ENCODE measurements around the gene NOL3. TPM values are rescaled to one million over a fixed set of nuclear protein-coding genes. Genes with fewer than 3 reads are reported as not detected.

Gene NOL3
- total and polyA plus RNA-seq, 9 of the 15 experiments (the other 6 are each of a cell fraction or from before 2014, with no cell fraction given): 0.45 to 14.0 (median 5.4) TPM

DNA sequence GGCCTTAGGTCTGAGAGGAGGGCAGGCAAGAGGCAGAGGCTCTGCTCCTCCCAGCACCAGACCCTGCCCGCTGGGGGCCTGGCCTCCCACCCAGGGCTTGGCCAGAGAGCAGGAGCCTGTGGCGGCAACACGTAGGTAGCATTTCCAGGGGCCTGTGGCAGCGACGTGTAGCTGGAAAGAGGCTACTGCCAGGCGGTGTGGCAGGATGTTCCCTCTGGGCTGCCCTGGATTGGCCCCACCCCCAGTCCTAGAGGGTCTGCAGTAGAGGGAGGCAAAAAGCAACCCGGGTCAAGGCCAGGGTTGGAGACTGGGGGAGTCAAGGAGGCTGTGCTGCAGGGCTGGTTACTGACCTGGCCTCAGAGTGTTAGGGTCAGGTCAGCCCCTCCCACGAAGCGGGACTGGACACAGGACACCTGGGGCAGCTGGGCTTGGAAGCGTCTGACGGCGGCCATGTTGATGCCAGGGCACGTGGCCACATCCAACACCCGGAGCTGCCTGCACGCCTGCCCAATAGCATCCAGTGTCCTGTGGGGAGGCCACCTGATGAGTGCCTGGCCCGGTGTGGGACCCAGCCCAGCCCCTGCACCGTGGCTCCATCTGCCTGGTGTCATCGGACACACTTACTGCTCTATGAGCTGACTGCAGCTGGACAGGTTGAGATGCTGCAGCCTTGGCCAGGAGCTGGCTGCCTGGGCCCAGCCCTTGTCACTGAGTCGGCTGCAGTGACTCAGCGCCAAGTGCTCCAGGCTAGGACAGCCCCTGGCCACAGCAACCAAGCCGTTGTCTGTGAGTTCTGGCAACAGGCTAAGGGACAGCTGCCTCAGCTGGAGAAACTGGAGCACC is 37.1 kb downstream of the NOL3 start (continued):
- TF ChIP-seq, protein P1, sequence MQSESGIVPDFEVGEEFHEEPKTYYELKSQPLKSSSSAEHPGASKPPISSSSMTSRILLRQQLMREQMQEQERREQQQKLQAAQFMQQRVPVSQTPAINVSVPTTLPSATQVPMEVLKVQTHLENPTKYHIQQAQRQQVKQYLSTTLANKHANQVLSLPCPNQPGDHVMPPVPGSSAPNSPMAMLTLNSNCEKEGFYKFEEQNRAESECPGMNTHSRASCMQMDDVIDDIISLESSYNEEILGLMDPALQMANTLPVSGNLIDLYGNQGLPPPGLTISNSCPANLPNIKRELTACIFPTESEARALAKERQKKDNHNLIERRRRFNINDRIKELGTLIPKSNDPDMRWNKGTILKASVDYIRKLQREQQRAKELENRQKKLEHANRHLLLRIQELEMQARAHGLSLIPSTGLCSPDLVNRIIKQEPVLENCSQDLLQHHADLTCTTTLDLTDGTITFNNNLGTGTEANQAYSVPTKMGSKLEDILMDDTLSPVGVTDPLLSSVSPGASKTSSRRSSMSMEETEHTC (IDR thresholded peaks at IDR 0.05): no peak
- TF ChIP-seq, protein P2, sequence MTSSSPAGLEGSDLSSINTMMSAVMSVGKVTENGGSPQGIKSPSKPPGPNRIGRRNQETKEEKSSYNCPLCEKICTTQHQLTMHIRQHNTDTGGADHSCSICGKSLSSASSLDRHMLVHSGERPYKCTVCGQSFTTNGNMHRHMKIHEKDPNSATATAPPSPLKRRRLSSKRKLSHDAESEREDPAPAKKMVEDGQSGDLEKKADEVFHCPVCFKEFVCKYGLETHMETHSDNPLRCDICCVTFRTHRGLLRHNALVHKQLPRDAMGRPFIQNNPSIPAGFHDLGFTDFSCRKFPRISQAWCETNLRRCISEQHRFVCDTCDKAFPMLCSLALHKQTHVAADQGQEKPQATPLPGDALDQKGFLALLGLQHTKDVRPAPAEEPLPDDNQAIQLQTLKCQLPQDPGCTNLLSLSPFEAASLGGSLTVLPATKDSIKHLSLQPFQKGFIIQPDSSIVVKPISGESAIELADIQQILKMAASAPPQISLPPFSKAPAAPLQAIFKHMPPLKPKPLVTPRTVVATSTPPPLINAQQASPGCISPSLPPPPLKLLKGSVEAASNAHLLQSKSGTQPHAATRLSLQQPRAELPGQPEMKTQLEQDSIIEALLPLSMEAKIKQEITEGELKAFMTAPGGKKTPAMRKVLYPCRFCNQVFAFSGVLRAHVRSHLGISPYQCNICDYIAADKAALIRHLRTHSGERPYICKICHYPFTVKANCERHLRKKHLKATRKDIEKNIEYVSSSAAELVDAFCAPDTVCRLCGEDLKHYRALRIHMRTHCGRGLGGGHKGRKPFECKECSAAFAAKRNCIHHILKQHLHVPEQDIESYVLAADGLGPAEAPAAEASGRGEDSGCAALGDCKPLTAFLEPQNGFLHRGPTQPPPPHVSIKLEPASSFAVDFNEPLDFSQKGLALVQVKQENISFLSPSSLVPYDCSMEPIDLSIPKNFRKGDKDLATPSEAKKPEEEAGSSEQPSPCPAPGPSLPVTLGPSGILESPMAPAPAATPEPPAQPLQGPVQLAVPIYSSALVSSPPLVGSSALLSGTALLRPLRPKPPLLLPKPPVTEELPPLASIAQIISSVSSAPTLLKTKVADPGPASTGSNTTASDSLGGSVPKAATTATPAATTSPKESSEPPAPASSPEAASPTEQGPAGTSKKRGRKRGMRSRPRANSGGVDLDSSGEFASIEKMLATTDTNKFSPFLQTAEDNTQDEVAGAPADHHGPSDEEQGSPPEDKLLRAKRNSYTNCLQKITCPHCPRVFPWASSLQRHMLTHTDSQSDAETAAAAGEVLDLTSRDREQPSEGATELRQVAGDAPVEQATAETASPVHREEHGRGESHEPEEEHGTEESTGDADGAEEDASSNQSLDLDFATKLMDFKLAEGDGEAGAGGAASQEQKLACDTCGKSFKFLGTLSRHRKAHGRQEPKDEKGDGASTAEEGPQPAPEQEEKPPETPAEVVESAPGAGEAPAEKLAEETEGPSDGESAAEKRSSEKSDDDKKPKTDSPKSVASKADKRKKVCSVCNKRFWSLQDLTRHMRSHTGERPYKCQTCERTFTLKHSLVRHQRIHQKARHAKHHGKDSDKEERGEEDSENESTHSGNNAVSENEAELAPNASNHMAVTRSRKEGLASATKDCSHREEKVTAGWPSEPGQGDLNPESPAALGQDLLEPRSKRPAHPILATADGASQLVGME (CRISPR knock-in tag; IDR thresholded peaks at IDR 0.05): no peak
- TF ChIP-seq, protein P3, sequence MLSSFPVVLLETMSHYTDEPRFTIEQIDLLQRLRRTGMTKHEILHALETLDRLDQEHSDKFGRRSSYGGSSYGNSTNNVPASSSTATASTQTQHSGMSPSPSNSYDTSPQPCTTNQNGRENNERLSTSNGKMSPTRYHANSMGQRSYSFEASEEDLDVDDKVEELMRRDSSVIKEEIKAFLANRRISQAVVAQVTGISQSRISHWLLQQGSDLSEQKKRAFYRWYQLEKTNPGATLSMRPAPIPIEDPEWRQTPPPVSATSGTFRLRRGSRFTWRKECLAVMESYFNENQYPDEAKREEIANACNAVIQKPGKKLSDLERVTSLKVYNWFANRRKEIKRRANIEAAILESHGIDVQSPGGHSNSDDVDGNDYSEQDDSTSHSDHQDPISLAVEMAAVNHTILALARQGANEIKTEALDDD (IDR thresholded peaks at IDR 0.05): no peak
- peak; percentile 9 for TF ChIP-seq HMGN3 (IDR thresholded peaks at IDR 0.05; ENCODE audit: borderline replicate concordance, extremely low read depth, insufficient read length, low read depth, low read length)
- no peak for TF ChIP-seq SMAD2 (IDR thresholded peaks at IDR 0.05; ENCODE audit: low read depth, low read length)
- TF ChIP-seq CREBBP (IDR thresholded peaks at IDR 0.05; ENCODE audit: low read depth, low read length): no peak
- no peak for TF ChIP-seq MIER1 (IDR thresholded peaks at IDR 0.05; ENCODE audit: low read depth)
- no peak for TF ChIP-seq SNRNP70 (optimal IDR thresholded peaks at IDR 0.05; ENCODE audit: low read depth, low read length)
- no peak for TF ChIP-seq GABPB1 (CRISPR knock-in tag; IDR thresholded peaks at IDR 0.05)
- 0 out of 2 replicates have a peak, but pooled peaks have one; percentile 12 for TF ChIP-seq PTBP1 (IDR thresholded peaks at IDR 0.05; ENCODE audit: low read depth, low read length)
- TF ChIP-seq ETV1 (tag; conservative IDR thresholded peaks at IDR 0.05; ENCODE audit: low read depth): no peak
- TF ChIP-seq, protein P4, sequence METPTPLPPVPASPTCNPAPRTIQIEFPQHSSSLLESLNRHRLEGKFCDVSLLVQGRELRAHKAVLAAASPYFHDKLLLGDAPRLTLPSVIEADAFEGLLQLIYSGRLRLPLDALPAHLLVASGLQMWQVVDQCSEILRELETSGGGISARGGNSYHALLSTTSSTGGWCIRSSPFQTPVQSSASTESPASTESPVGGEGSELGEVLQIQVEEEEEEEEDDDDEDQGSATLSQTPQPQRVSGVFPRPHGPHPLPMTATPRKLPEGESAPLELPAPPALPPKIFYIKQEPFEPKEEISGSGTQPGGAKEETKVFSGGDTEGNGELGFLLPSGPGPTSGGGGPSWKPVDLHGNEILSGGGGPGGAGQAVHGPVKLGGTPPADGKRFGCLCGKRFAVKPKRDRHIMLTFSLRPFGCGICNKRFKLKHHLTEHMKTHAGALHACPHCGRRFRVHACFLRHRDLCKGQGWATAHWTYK (CRISPR knock-in tag; IDR thresholded peaks at IDR 0.05): no peak
- no peak for TF ChIP-seq ZNF551 (CRISPR knock-in tag; IDR thresholded peaks at IDR 0.05)
- TF ChIP-seq ZNF561 (CRISPR knock-in tag; conservative IDR thresholded peaks at IDR 0.05): no peak
- no peak for TF ChIP-seq SMAD4 (CRISPR knock-in tag; conservative IDR thresholded peaks at IDR 0.05)
- no peak for TF ChIP-seq GTF2F1 (IDR thresholded peaks at IDR 0.05; ENCODE audit: low read depth, low read length)
- peak; percentile 52; the same call in 1 of the 2 replicates for TF ChIP-seq NFE2 (IDR thresholded peaks at IDR 0.05; ENCODE audit: low read depth)
